Urinary bladder (tissue), 4 donors: ENCODE data around the gene IL4R. TPM values are rescaled to one million over a fixed set of nuclear protein-coding genes. Genes with fewer than 3 reads are reported as not detected.

Experiments used
- DNase-seq: peaks from one replicate; pipeline ENCODE4 v3.0.0-alpha.2; 2015; ENCODE audit errors: extremely low spot score
- H3K27ac ChIP-seq: one replicate; pipeline ENCODE4 v1.5.1; 2013; ENCODE audit warnings: low read depth, mild to moderate bottlenecking, moderate library complexity
- H3K36me3 ChIP-seq: one replicate; pipeline ENCODE4 v1.6.1; 2013; ENCODE audit warnings: mild to moderate bottlenecking, moderate library complexity; ENCODE audit not compliant: insufficient read depth
- H3K4me1 ChIP-seq: one replicate; pipeline ENCODE4 v1.6.1; 2013; ENCODE audit warnings: mild to moderate bottlenecking, moderate library complexity; ENCODE audit not compliant: insufficient read depth
- H3K4me3 ChIP-seq: one replicate; pipeline ENCODE4 v1.5.1; 2013; ENCODE audit warnings: low read depth, low read length
- WGBS: extraction: QIAGEN DNeasy Blood & Tissue Kit; methylation state at CpG from one replicate; pipeline ENCODE4 v1.1.7; 2013; 5-methylcytosine and 5-hydroxymethylcytosine counted together
- polyA plus RNA-seq: library from polyadenylated mRNA; stranded (reverse); fragments of 200-250 nt; gene quantifications from one replicate; pipeline ENCODE4 v1.2.3, GENCODE V29; 2013
- total RNA-seq: library from RNA; depleted of rRNA; stranded (reverse); fragments of >200 nt; gene quantifications from one replicate; pipeline ENCODE4 v1.2.3, GENCODE V29; 2014
- donor health status: healthy with polysubstance abuse.
- donor health status: healthy.

IL4R gene
- total and polyA plus RNA-seq, 2 donors: 26.2 to 75.2 TPM

GRCh38 chr16:27413956-27414355 lies 100.2 kb downstream of the IL4R start:
- Histone ChIP-seq H3K27ac (no peak overlapping the region), H3K4me1 (no peaks in the 10 kb centered on the region), H3K36me3 (no peaks in the 10 kb centered on the region), H3K4me3 (no peak overlapping the region)
- WGBS: 82% methylated on average over 2 of the region's 2 CpGs
- DNase-seq: no peak

Other genes with a start within 250 kb of the IL4R start
- gene C16orf82, start 247.0 kb upstream of the IL4R start, total RNA-seq: not detected
- gene C16orf82, start 247.0 kb upstream of the IL4R start, polyA plus RNA-seq: not detected
- 3.3 TPM for gene KDM8, start 110.4 kb upstream of the IL4R start, total RNA-seq
- 4.4 TPM for gene KDM8, start 110.4 kb upstream of the IL4R start, polyA plus RNA-seq
- gene NSMCE1, start 45.2 kb upstream of the IL4R start, total RNA-seq: 33.9 TPM
- gene NSMCE1, start 45.2 kb upstream of the IL4R start, polyA plus RNA-seq: 76.3 TPM
- gene IL21R, start 88.2 kb downstream of the IL4R start, total RNA-seq: 0.53 TPM
- gene IL21R, start 88.2 kb downstream of the IL4R start, polyA plus RNA-seq: 0.27 TPM
- gene GTF3C1, start 235.9 kb downstream of the IL4R start, total RNA-seq: 55.5 TPM
- gene GTF3C1, start 235.9 kb downstream of the IL4R start, polyA plus RNA-seq: 43.4 TPM
- 15.2 TPM for gene KATNIP, start 236.2 kb downstream of the IL4R start, total RNA-seq
- 9.4 TPM for gene KATNIP, start 236.2 kb downstream of the IL4R start, polyA plus RNA-seq